ENCODE data around the gene BRD2. TPM values are rescaled to one million over a fixed set of nuclear protein-coding genes. Genes with fewer than 3 reads are reported as not detected.

Gene BRD2
- 121 to 148 TPM (median 126 TPM) in 5 replicates for total RNA-seq (2022; extraction: Qiagen RNA extraction)

GRCh38 chr6:32968093-32968866, at the start of gene BRD2:
TSS of gene BRD2 (plus strand) at chr6:32968594. CDS start at chr6:32972899, 4,305 bp downstream.

GRCh38 chr6:32940656-32941213, 27.7 kb upstream of the BRD2 start, which contains the start of gene HLA-DMB:
TSS of gene HLA-DMB (minus strand) at chr6:32941028. CDS start at chr6:32940807, 221 bp downstream.

GRCh38 chr6:32952817-32953739, 15.3 kb upstream of the BRD2 start, which contains the start of gene HLA-DMA:
TSS of gene HLA-DMA (minus strand) at chr6:32953097. CDS start at chr6:32953036, 61 bp downstream.

GRCh38 chr6:33008944-33009861, 40.8 kb downstream of the BRD2 start, which contains the start of gene HLA-DOA:
TSS of gene HLA-DOA (minus strand) at chr6:33009591.

Other genes starting within 250 kb of the BRD2 start
- gene HLA-DQA2, start 227.2 kb upstream of the BRD2 start, total RNA-seq (2022; extraction: Qiagen RNA extraction): not detected in 5 replicates
- gene HLA-DQB2, start 205.1 kb upstream of the BRD2 start, total RNA-seq (2022; extraction: Qiagen RNA extraction): not detected in 5 replicates
- 0.12 to 0.35 TPM (median 0.18 TPM) in 5 replicates for gene HLA-DOB, start 151.6 kb upstream of the BRD2 start, total RNA-seq (2022; extraction: Qiagen RNA extraction)
- 10.6 to 24.0 TPM (median 19.8 TPM) in 5 replicates for gene TAP2, start 129.9 kb upstream of the BRD2 start, total RNA-seq (2022; extraction: Qiagen RNA extraction)
- gene PSMB8, start 124.5 kb upstream of the BRD2 start, total RNA-seq (2022; extraction: Qiagen RNA extraction): 20.3 to 22.9 TPM (median 21.4 TPM) in 5 replicates
- gene TAP1, start 114.9 kb upstream of the BRD2 start, total RNA-seq (2022; extraction: Qiagen RNA extraction): 33.2 to 38.3 TPM (median 34.9 TPM) in 5 replicates
- gene PSMB9, start 114.4 kb upstream of the BRD2 start, total RNA-seq (2022; extraction: Qiagen RNA extraction): 15.7 to 25.5 TPM (median 18.9 TPM) in 5 replicates
- gene HLA-DMB, start 27.6 kb upstream of the BRD2 start, total RNA-seq (2022; extraction: Qiagen RNA extraction): 1.5 to 2.5 TPM (median 1.6 TPM) in 5 replicates
- 2.4 to 3.6 TPM (median 2.7 TPM) in 5 replicates for gene HLA-DMA, start 15.5 kb upstream of the BRD2 start, total RNA-seq (2022; extraction: Qiagen RNA extraction)
- gene HLA-DOA, start 41.0 kb downstream of the BRD2 start, total RNA-seq (2022; extraction: Qiagen RNA extraction): 0.14 TPM in 1 of 5 replicates, not detected in the others
- gene HLA-DPA1, start 105.1 kb downstream of the BRD2 start, total RNA-seq (2022; extraction: Qiagen RNA extraction): 0.05 to 0.22 TPM in 2 of 5 replicates, not detected in the others
- not detected in 5 replicates for gene HLA-DPB1, start 107.4 kb downstream of the BRD2 start, total RNA-seq (2022; extraction: Qiagen RNA extraction)
- gene COL11A2, start 223.9 kb downstream of the BRD2 start, total RNA-seq (2022; extraction: Qiagen RNA extraction): 0.52 to 1.2 TPM (median 0.92 TPM) in 5 replicates
- 18.0 to 24.0 TPM (median 21.6 TPM) in 5 replicates for gene RXRB, start 232.1 kb downstream of the BRD2 start, total RNA-seq (2022; extraction: Qiagen RNA extraction)
- 111 to 117 TPM (median 113 TPM) in 5 replicates for gene SLC39A7, start 232.3 kb downstream of the BRD2 start, total RNA-seq (2022; extraction: Qiagen RNA extraction)
- gene HSD17B8, start 236.1 kb downstream of the BRD2 start, total RNA-seq (2022; extraction: Qiagen RNA extraction): 12.9 to 17.5 TPM (median 16.9 TPM) in 5 replicates
- gene RING1, start 239.9 kb downstream of the BRD2 start, total RNA-seq (2022; extraction: Qiagen RNA extraction): 19.3 to 27.2 TPM (median 25.7 TPM) in 5 replicates

Data from A549 treated with CORT108297 at 1 μM for 4 hours (cell line).